Measurements from ENCODE around the gene ZNF784. TPM values are rescaled to one million over a fixed set of nuclear protein-coding genes. Genes with fewer than 3 reads are reported as not detected.

Gene ZNF784
- total and polyA plus RNA-seq, 2 of the 13 experiments (the other 11 are each of a cell fraction or from before 2014, with no cell fraction given) = 4.1 to 4.2 TPM

- no peak for TF ChIP-seq AKNA (CRISPR knock-in tag; IDR thresholded peaks at IDR 0.05; ENCODE audit: borderline replicate concordance)
- TF ChIP-seq SMARCC2 (IDR thresholded peaks at IDR 0.05) = no peak
- no peak for TF ChIP-seq SOX13 (IDR thresholded peaks at IDR 0.05)
- no peak for TF ChIP-seq SOX13 (CRISPR knock-in tag; conservative IDR thresholded peaks at IDR 0.05 in 1 of 2, IDR thresholded peaks at IDR 0.05 in 1 of 2)
- peak; percentile 79 for TF ChIP-seq ZFX (CRISPR knock-in tag; IDR thresholded peaks at IDR 0.05; ENCODE audit: low read depth)
- no peak for TF ChIP-seq RFX1 (IDR thresholded peaks at IDR 0.05)
- 0 out of 2 replicates have a peak, but pooled peaks have one; percentile 7 for TF ChIP-seq BCL3 (CRISPR knock-in tag; IDR thresholded peaks at IDR 0.05)
- TF ChIP-seq UBTF (CRISPR knock-in tag; IDR thresholded peaks at IDR 0.05) = peak; percentile 92
- TF ChIP-seq POLR2AphosphoS5 (IDR thresholded peaks at IDR 0.05; ENCODE audit: low read depth, low read length) = peak; percentile 33; the same call in 1 of the 2 replicates
- peak; percentile 11; the same call in 1 of the 2 replicates for TF ChIP-seq SOX5 (CRISPR knock-in tag; IDR thresholded peaks at IDR 0.05; ENCODE audit: borderline replicate concordance)
- peak; percentile 61 for TF ChIP-seq RBFOX2 (IDR thresholded peaks at IDR 0.05; ENCODE audit: low read depth, low read length)
- TF ChIP-seq IKZF1 (IDR thresholded peaks at IDR 0.05) = no peak
- TF ChIP-seq NR2F6 (IDR thresholded peaks at IDR 0.05) = no peak
- peak; percentile 23; the same call in 1 of the 2 replicates for TF ChIP-seq NR2F6 (CRISPR knock-in tag; IDR thresholded peaks at IDR 0.05)
These were observed 43.7 kb downstream of the ZNF784 start, which contains the start of gene ZNF579 (continued) for GRCh38 chr19:55580628-55581144.

All from HepG2 (cell line).